HCT116 (cell line): ENCODE measurements around the gene ETS1.

Experiments used
- CTCF ChIP-seq, 3 experiments: fragments of 200-600 bp in 1 of 3; sonication (generic) in 1 of 3; IDR thresholded peaks in 2 of 3; conservative IDR thresholded peaks in 1 of 3; 2 replicates each; pipeline ENCODE4 v1.5.1; 2012 to 2017; ENCODE audit warnings: low read depth in 2 of 3, low read length in 2 of 3, antibody characterized with exemption in 1 of 3, borderline replicate concordance in 1 of 3, control low read depth in 1 of 3, mild to moderate bottlenecking in 1 of 3, mixed read lengths in 1 of 3, mixed run types in 1 of 3, moderate library complexity in 1 of 3; ENCODE audit not compliant: insufficient read depth in 1 of 3
- EZH2 ChIP-seq: fragments of 200-600 bp; sonication (generic); IDR thresholded peaks from 2 replicates; pipeline ENCODE4 v1.6.1; 2017; ENCODE audit warnings: antibody characterized with exemption, mixed run types
- EZH2phosphoT487 ChIP-seq: fragments of 200-600 bp; IDR thresholded peaks from 2 replicates; pipeline ENCODE4 v1.6.1; 2018; ENCODE audit warnings: antibody characterized with exemption, borderline replicate concordance
- POLR2A ChIP-seq: IDR thresholded peaks from 2 replicates; pipeline ENCODE4 v1.7.0; 2011; ENCODE audit warnings: borderline replicate concordance; ENCODE audit not compliant: insufficient read depth, insufficient read length; ENCODE audit errors: extremely low read depth
- POLR2AphosphoS5 ChIP-seq: IDR thresholded peaks from 2 replicates; pipeline ENCODE4 v1.6.1; 2011; ENCODE audit warnings: mild to moderate bottlenecking, low read depth, low read length, moderate library complexity
- REST ChIP-seq: IDR thresholded peaks from 2 replicates; pipeline ENCODE4 v1.6.1; 2012; ENCODE audit warnings: low read depth
- SP1 ChIP-seq: IDR thresholded peaks from 2 replicates; pipeline ENCODE4 v1.6.1; 2012; ENCODE audit warnings: low read depth
- ZBTB33 ChIP-seq: IDR thresholded peaks from 2 replicates; pipeline ENCODE4 v1.6.1; 2011; ENCODE audit warnings: mild to moderate bottlenecking, low read length, moderate library complexity; ENCODE audit not compliant: insufficient replicate concordance; ENCODE audit errors: extremely low read depth

- TF ChIP-seq ZBTB33 (no peak), POLR2A (no peak), CTCF (IDR thresholded peaks at IDR 0.05 in 2 of 3, conservative IDR thresholded peaks at IDR 0.05 in 1 of 3; ENCODE audit: borderline replicate concordance in 1 of 3, insufficient read depth in 1 of 3, low read depth in 2 of 3, low read length in 2 of 3) (no peak), EZH2 (no peak), POLR2AphosphoS5 (no peak), EZH2phosphoT487 (no peak), REST (no peak), SP1 (no peak)
Measured at GRCh38 chr11:128419012-128419767, 168.2 kb downstream of the ETS1 start.
